Measurements from ENCODE around the gene EXD3.
"Not testable (repeated sequence)": the region's sequence is repeated elsewhere in the genome, so short reads cannot be mapped to it uniquely, and the experiment has no call there.

The EXD3 gene

DNA sequence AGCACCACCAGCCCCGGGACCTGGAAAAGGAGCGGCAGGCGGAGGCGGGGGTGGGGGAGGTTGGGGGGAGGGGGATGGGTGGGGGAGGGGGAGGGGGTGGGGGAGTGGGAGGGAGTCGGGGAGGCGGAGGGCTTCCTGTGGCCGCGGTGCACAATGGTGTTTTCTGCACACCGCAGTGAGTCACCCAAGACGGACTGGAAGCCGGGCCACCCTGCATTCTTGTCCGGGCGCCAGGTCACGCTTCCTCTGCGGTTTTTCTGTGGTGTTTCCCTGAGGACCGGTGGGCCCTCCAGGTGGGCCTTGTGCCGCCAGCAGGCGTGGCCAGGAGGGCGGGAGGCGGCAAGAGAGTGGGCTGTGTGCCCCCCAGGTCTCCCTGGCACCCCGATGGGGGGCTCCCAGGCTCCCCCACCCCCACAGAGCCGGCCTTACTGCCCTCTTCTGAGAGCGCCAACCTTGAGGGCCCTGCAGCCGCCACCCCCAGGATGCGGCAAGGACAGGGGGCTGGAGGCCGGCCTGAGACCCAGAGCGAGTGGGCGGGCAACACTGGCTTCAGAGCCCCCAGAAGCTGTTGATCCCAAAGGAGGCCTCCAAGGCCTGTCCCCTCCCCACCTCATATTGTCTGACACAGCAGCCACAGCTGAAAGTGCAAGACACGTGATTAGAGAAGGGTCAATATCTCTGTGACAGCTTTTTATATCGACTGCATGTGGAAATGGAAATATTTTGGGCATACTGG, 11.1 kb downstream of the EXD3 start:
- H3K4me3 ChIP-seq (ENCODE audit: low read length) = no peak overlapping the region
- H3K4me1 ChIP-seq (ENCODE audit: insufficient read depth, low read length) = peaks cover 5% of the 10 kb centered on the region; the same call in 1 of the 2 replicates
- H3K27me3 ChIP-seq (ENCODE audit: insufficient read depth, low read length) = 0 out of 2 replicates have a peak, but pooled peaks cover 2% of the 10 kb centered on the region
- peak overlapping the region; percentile 25; the same call in 1 of the 2 replicates for H3K27ac ChIP-seq (ENCODE audit: low read depth, low read length)
- no peaks in the 10 kb centered on the region for H3K36me3 ChIP-seq (ENCODE audit: insufficient read depth, low read length)
- WGBS = 73% methylated on average over 25 of the region's 30 CpGs
- no peak overlapping the region for H3K9ac ChIP-seq (ENCODE audit: low read depth, low read length)
- no peaks in the 10 kb centered on the region for H3K9me3 ChIP-seq (ENCODE audit: insufficient read depth, low read depth, low read length)

- Histone ChIP-seq H3K4me3 (ENCODE audit: low read length) (no peak overlapping the region), H3K36me3 (ENCODE audit: insufficient read depth, low read length) (no peaks in the 10 kb centered on the region), H3K4me1 (ENCODE audit: insufficient read depth, low read length) (peaks cover 5% of the 10 kb centered on the region; the same call in 1 of the 2 replicates), H3K9ac (ENCODE audit: low read depth, low read length) (no peak overlapping the region), H3K9me3 (ENCODE audit: insufficient read depth, low read depth, low read length) (no peaks in the 10 kb centered on the region), H3K27ac (ENCODE audit: low read depth, low read length) (no peak overlapping the region), H3K27me3 (ENCODE audit: insufficient read depth, low read length) (0 out of 2 replicates have a peak, but pooled peaks cover 5% of the 10 kb centered on the region)
- WGBS = 77% methylated on average over 16 of the region's 17 CpGs
These were observed 11.7 kb downstream of the EXD3 start for GRCh38 chr9:137411260-137411644.

DNA sequence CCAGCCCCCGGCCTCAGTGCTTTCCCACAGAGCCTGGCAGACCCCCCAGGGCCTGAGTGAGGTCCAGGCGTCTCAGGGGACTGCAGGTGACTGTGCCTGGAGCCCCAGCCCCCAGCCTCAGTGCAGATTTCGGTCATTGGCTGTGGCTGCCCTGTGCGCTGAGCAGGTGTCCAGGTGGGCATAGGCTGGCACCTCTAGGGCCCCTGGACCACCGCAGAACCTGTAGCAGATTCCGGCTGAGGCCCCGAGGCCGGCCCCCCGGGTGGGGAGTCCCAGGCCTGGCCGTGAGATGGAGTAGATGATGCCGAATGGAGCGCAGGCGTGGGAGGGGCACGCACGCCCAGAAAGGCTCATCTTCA, 12.1 kb downstream of the EXD3 start:
- H3K9me3 ChIP-seq (ENCODE audit: insufficient read depth, low read depth, low read length) = no peaks in the 10 kb centered on the region
- H3K27me3 ChIP-seq (ENCODE audit: insufficient read depth, low read length) = 0 out of 2 replicates have a peak, but pooled peaks cover 7% of the 10 kb centered on the region
- WGBS = 91% methylated on average over 15 of the region's 15 CpGs
- no peak overlapping the region for H3K27ac ChIP-seq (ENCODE audit: low read depth, low read length)
- H3K9ac ChIP-seq (ENCODE audit: low read depth, low read length) = no peak overlapping the region
- H3K4me1 ChIP-seq (ENCODE audit: insufficient read depth, low read length) = peaks cover 5% of the 10 kb centered on the region; the same call in 1 of the 2 replicates
- H3K36me3 ChIP-seq (ENCODE audit: insufficient read depth, low read length) = no peaks in the 10 kb centered on the region
- H3K4me3 ChIP-seq (ENCODE audit: low read length) = no peak overlapping the region

- H3K9me3 ChIP-seq (ENCODE audit: insufficient read depth, low read depth, low read length); H3K27ac ChIP-seq (ENCODE audit: low read depth, low read length); H3K4me1 ChIP-seq (ENCODE audit: insufficient read depth, low read length); H3K9ac ChIP-seq (ENCODE audit: low read depth, low read length); H3K27me3 ChIP-seq (ENCODE audit: insufficient read depth, low read length); H3K4me3 ChIP-seq (ENCODE audit: low read length); H3K36me3 ChIP-seq (ENCODE audit: insufficient read depth, low read length): not testable (repeated sequence)
- 89% methylated on average over 18 of the region's 18 CpGs for WGBS
These were observed 12.6 kb downstream of the EXD3 start for GRCh38 chr9:137410236-137410890.

GRCh38 chr9:137409515-137409914, 13.4 kb downstream of the EXD3 start:
- no peak overlapping the region for H3K27ac ChIP-seq (ENCODE audit: low read depth, low read length)
- no peak overlapping the region for H3K4me3 ChIP-seq (ENCODE audit: low read length)
- H3K9me3 ChIP-seq (ENCODE audit: insufficient read depth, low read depth, low read length) = no peaks in the 10 kb centered on the region
- no peak overlapping the region for H3K9ac ChIP-seq (ENCODE audit: low read depth, low read length)
- 95% methylated on average over 11 of the region's 11 CpGs for WGBS
- 0 out of 2 replicates have a peak, but pooled peaks cover 7% of the 10 kb centered on the region for H3K27me3 ChIP-seq (ENCODE audit: insufficient read depth, low read length)
- H3K4me1 ChIP-seq (ENCODE audit: insufficient read depth, low read length) = peaks cover 5% of the 10 kb centered on the region; the same call in 1 of the 2 replicates
- H3K36me3 ChIP-seq (ENCODE audit: insufficient read depth, low read length) = no peaks in the 10 kb centered on the region

- H3K4me3 ChIP-seq (ENCODE audit: low read length) = no peak overlapping the region
- no peaks in the 10 kb centered on the region for H3K9me3 ChIP-seq (ENCODE audit: insufficient read depth, low read depth, low read length)
- H3K27ac ChIP-seq (ENCODE audit: low read depth, low read length) = no peak overlapping the region
- H3K4me1 ChIP-seq (ENCODE audit: insufficient read depth, low read length) = peaks cover 5% of the 10 kb centered on the region; the same call in 1 of the 2 replicates
- no peak overlapping the region for H3K9ac ChIP-seq (ENCODE audit: low read depth, low read length)
- 0 out of 2 replicates have a peak, but pooled peaks cover 7% of the 10 kb centered on the region for H3K27me3 ChIP-seq (ENCODE audit: insufficient read depth, low read length)
- H3K36me3 ChIP-seq (ENCODE audit: insufficient read depth, low read length) = no peaks in the 10 kb centered on the region
- WGBS = 92% methylated on average over 24 of the region's 24 CpGs
These were observed 14.1 kb downstream of the EXD3 start for GRCh38 chr9:137408651-137409405.

GRCh38 chr9:137407590-137408300, 15.2 kb downstream of the EXD3 start:
- Histone ChIP-seq H3K4me1 (ENCODE audit: insufficient read depth, low read length) (peaks cover 5% of the 10 kb centered on the region; the same call in 1 of the 2 replicates), H3K27ac (ENCODE audit: low read depth, low read length) (no peak overlapping the region), H3K4me3 (ENCODE audit: low read length) (peak overlapping the region; percentile 53), H3K9me3 (ENCODE audit: insufficient read depth, low read depth, low read length) (no peaks in the 10 kb centered on the region), H3K27me3 (ENCODE audit: insufficient read depth, low read length) (0 out of 2 replicates have a peak, but pooled peaks cover 7% of the 10 kb centered on the region), H3K9ac (ENCODE audit: low read depth, low read length) (no peak overlapping the region), H3K36me3 (ENCODE audit: insufficient read depth, low read length) (no peaks in the 10 kb centered on the region)
- 76% methylated on average over 31 of the region's 31 CpGs for WGBS

DNA sequence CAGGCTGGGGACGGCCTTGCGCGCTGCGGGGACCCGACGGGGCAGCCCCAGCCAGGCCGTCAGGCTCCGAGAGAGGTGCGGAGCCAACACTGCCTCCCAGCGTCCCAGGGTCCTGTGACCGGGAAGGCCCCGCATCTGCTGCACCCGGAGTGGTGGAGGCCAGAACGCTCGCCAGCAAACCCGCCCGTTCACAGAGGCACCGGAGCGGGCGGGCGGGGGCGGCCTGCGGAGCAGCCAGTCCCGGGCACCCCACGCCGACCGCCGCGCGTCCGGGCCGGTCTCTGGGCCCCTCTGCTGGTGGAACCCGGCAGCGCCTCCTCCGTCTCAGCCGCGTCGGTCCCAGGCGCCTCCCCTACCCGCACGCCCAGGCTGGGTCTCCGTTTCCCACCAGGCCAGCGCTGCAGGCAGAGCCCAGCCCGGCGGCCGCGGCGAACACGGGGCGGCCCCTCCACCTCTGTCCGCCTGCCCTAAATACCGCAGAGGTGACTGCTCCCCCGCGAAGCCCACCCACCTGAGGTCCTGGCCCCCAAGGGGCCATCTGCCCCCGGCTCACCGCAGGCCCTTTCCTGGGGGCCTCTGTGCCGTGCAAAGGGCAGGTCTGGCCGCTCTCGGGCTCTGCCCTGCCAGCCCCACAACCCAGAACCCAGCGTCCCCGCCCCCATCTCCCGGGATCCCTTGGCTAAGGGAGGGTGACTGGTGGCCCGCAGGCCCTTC, 15.9 kb downstream of the EXD3 start:
- no peak overlapping the region for H3K27ac ChIP-seq (ENCODE audit: low read depth, low read length)
- 0 out of 2 replicates have a peak, but pooled peaks cover 7% of the 10 kb centered on the region for H3K27me3 ChIP-seq (ENCODE audit: insufficient read depth, low read length)
- H3K4me3 ChIP-seq (ENCODE audit: low read length) = peak overlapping the region; percentile 53
- peaks cover 4% of the 10 kb centered on the region; the same call in 1 of the 2 replicates for H3K4me1 ChIP-seq (ENCODE audit: insufficient read depth, low read length)
- no peaks in the 10 kb centered on the region for H3K36me3 ChIP-seq (ENCODE audit: insufficient read depth, low read length)
- WGBS = 4% methylated on average over 63 of the region's 63 CpGs
- no peaks in the 10 kb centered on the region for H3K9me3 ChIP-seq (ENCODE audit: insufficient read depth, low read depth, low read length)
- H3K9ac ChIP-seq (ENCODE audit: low read depth, low read length) = peak overlapping the region; percentile 52

- H3K36me3 ChIP-seq (ENCODE audit: insufficient read depth, low read length) = no peaks in the 10 kb centered on the region
- WGBS = 78% methylated on average over 20 of the region's 20 CpGs
- no peak overlapping the region for H3K27ac ChIP-seq (ENCODE audit: low read depth, low read length)
- H3K9me3 ChIP-seq (ENCODE audit: insufficient read depth, low read depth, low read length) = no peaks in the 10 kb centered on the region
- no peaks in the 10 kb centered on the region for H3K4me1 ChIP-seq (ENCODE audit: insufficient read depth, low read length)
- H3K9ac ChIP-seq (ENCODE audit: low read depth, low read length) = no peak overlapping the region
- 0 out of 2 replicates have a peak, but pooled peaks cover 7% of the 10 kb centered on the region for H3K27me3 ChIP-seq (ENCODE audit: insufficient read depth, low read length)
- H3K4me3 ChIP-seq (ENCODE audit: low read length) = no peak overlapping the region
These were observed 16.7 kb downstream of the EXD3 start for GRCh38 chr9:137406085-137406760.

- Histone ChIP-seq H3K36me3 (ENCODE audit: insufficient read depth, low read length) (no peaks in the 10 kb centered on the region), H3K4me3 (ENCODE audit: low read length) (no peak overlapping the region), H3K9me3 (ENCODE audit: insufficient read depth, low read depth, low read length) (no peaks in the 10 kb centered on the region), H3K27me3 (ENCODE audit: insufficient read depth, low read length) (0 out of 2 replicates have a peak, but pooled peaks cover 7% of the 10 kb centered on the region), H3K4me1 (ENCODE audit: insufficient read depth, low read length) (no peaks in the 10 kb centered on the region), H3K27ac (ENCODE audit: low read depth, low read length) (no peak overlapping the region), H3K9ac (ENCODE audit: low read depth, low read length) (no peak overlapping the region)
- WGBS = 92% methylated on average over 11 of the region's 11 CpGs
These were observed 17.3 kb downstream of the EXD3 start for GRCh38 chr9:137405677-137406081.
